Stimulated activated naive CD8-positive, alpha-beta T cell treated with anti-CD3 and anti-CD28 coated beads, Interleukin-15, Interleukin-2, amounts not matched to agents 100 ng/mL and 50 ng/mL, for 24 hours (primary cell): ENCODE measurements around the gene MAML1.
A peak's percentile ranks its signal among the peaks of the same experiment; 100 is the strongest.
"Not testable (repeated sequence)": the region's sequence is repeated elsewhere in the genome, so short reads cannot be mapped to it uniquely, and the experiment has no call there.

Experiments used
- H3K27ac Mint-ChIP-seq: one replicate; pipeline ENCODE4 v1.8.0; 2021; ENCODE audit warnings: mild to moderate bottlenecking, mixed read lengths
- H3K27me3 Mint-ChIP-seq: one replicate; pipeline ENCODE4 v1.8.0; 2021; ENCODE audit warnings: mixed read lengths
- H3K36me3 Mint-ChIP-seq: one replicate; pipeline ENCODE4 v1.8.0; 2021; ENCODE audit warnings: low read depth, mixed read lengths
- H3K4me1 Mint-ChIP-seq: one replicate; pipeline ENCODE4 v1.8.0; 2021; ENCODE audit warnings: low read depth, mixed read lengths
- H3K4me3 Mint-ChIP-seq: one replicate; pipeline ENCODE4 v1.8.0; 2021; ENCODE audit warnings: mild to moderate bottlenecking, mixed read lengths
- H3K9me3 Mint-ChIP-seq: one replicate; pipeline ENCODE4 v1.8.0; 2021; ENCODE audit warnings: mixed read lengths

MAML1 gene

GRCh38 chr5:179732412-179732917, at the start of gene MAML1:
Gene MAML1, plus strand, starts transcription at chr5:179732822. Its CDS starts 291 bp downstream, at chr5:179733113.
- peaks cover 54% of the 10 kb centered on the region for H3K36me3 Mint-ChIP-seq
- no peaks in the 10 kb centered on the region for H3K9me3 Mint-ChIP-seq
- H3K27me3 Mint-ChIP-seq, result no peaks in the 10 kb centered on the region
- H3K4me1 Mint-ChIP-seq, result peaks cover 49% of the 10 kb centered on the region
- H3K4me3 Mint-ChIP-seq, result peak within 1 kb of the TSS; percentile 95
- H3K27ac Mint-ChIP-seq, result peak within 1 kb of the TSS; percentile 94

GRCh38 chr5:179689212-179689611, 43.4 kb upstream of the MAML1 start:
- H3K36me3 Mint-ChIP-seq, H3K4me3 Mint-ChIP-seq, H3K27me3 Mint-ChIP-seq, H3K9me3 Mint-ChIP-seq, H3K27ac Mint-ChIP-seq, H3K4me1 Mint-ChIP-seq: not testable (repeated sequence)

- no peaks in the 10 kb centered on the region for H3K27me3 Mint-ChIP-seq
- peaks cover 18% of the 10 kb centered on the region for H3K4me1 Mint-ChIP-seq
- no peak overlapping the region for H3K4me3 Mint-ChIP-seq
- peaks cover 6% of the 10 kb centered on the region for H3K36me3 Mint-ChIP-seq
- H3K27ac Mint-ChIP-seq, result no peak overlapping the region
- no peaks in the 10 kb centered on the region for H3K9me3 Mint-ChIP-seq
Measured at GRCh38 chr5:179694561-179694960, 38.1 kb upstream of the MAML1 start.

GRCh38 chr5:179696603-179697002, 36.0 kb upstream of the MAML1 start:
- H3K4me3 Mint-ChIP-seq, result no peak overlapping the region
- no peaks in the 10 kb centered on the region for H3K27me3 Mint-ChIP-seq
- peaks cover 34% of the 10 kb centered on the region for H3K4me1 Mint-ChIP-seq
- H3K36me3 Mint-ChIP-seq, result peaks cover 15% of the 10 kb centered on the region
- H3K27ac Mint-ChIP-seq, result peak overlapping the region; percentile 18
- H3K9me3 Mint-ChIP-seq, result no peaks in the 10 kb centered on the region

GRCh38 chr5:179697108-179697507, 35.5 kb upstream of the MAML1 start:
- H3K27ac Mint-ChIP-seq, result peak overlapping the region; percentile 100
- H3K9me3 Mint-ChIP-seq, result no peaks in the 10 kb centered on the region
- no peaks in the 10 kb centered on the region for H3K27me3 Mint-ChIP-seq
- peaks cover 17% of the 10 kb centered on the region for H3K36me3 Mint-ChIP-seq
- H3K4me1 Mint-ChIP-seq, result peaks cover 36% of the 10 kb centered on the region
- peak overlapping the region; percentile 98 for H3K4me3 Mint-ChIP-seq

GRCh38 chr5:179697543-179697942, 35.1 kb upstream of the MAML1 start:
- H3K9me3 Mint-ChIP-seq, H3K27me3 Mint-ChIP-seq: not testable (repeated sequence)
- Mint-ChIP-seq H3K27ac (peak overlapping the region; percentile 100), H3K4me1 (peaks cover 41% of the 10 kb centered on the region), H3K4me3 (peak overlapping the region; percentile 98), H3K36me3 (peaks cover 22% of the 10 kb centered on the region)

- H3K9me3 Mint-ChIP-seq, result no peaks in the 10 kb centered on the region
- H3K4me3 Mint-ChIP-seq, result peak overlapping the region; percentile 98
- H3K27me3 Mint-ChIP-seq, result no peaks in the 10 kb centered on the region
- peaks cover 29% of the 10 kb centered on the region for H3K36me3 Mint-ChIP-seq
- H3K27ac Mint-ChIP-seq, result peak overlapping the region; percentile 100
- peaks cover 44% of the 10 kb centered on the region for H3K4me1 Mint-ChIP-seq
Measured at GRCh38 chr5:179697993-179698934, 34.4 kb upstream of the MAML1 start.

- H3K27ac Mint-ChIP-seq, result peak within 1 kb of the TSS; percentile 100
- H3K4me3 Mint-ChIP-seq, result peak within 1 kb of the TSS; percentile 98
- H3K9me3 Mint-ChIP-seq, result no peaks in the 10 kb centered on the region
- peaks cover 37% of the 10 kb centered on the region for H3K36me3 Mint-ChIP-seq
- H3K4me1 Mint-ChIP-seq, result peaks cover 52% of the 10 kb centered on the region
- H3K27me3 Mint-ChIP-seq, result no peaks in the 10 kb centered on the region
Measured at GRCh38 chr5:179698935-179699615, 33.5 kb upstream of the MAML1 start, which contains the start of gene CANX. Gene CANX, plus strand, starts transcription at chr5:179698967. Its CDS starts 6,715 bp downstream, at chr5:179705682.

- Mint-ChIP-seq H3K27me3 (no peaks in the 10 kb centered on the region), H3K4me1 (peaks cover 53% of the 10 kb centered on the region), H3K27ac (peak overlapping the region; percentile 96), H3K4me3 (peak overlapping the region; percentile 98), H3K36me3 (peaks cover 38% of the 10 kb centered on the region), H3K9me3 (no peaks in the 10 kb centered on the region)
Measured at GRCh38 chr5:179699616-179700237, 32.9 kb upstream of the MAML1 start.

GRCh38 chr5:179700401-179700918, 32.2 kb upstream of the MAML1 start:
- H3K27me3 Mint-ChIP-seq, result no peaks in the 10 kb centered on the region
- H3K9me3 Mint-ChIP-seq, result no peaks in the 10 kb centered on the region
- H3K36me3 Mint-ChIP-seq, result peaks cover 42% of the 10 kb centered on the region
- H3K27ac Mint-ChIP-seq, result peak overlapping the region; percentile 96
- peak overlapping the region; percentile 98 for H3K4me3 Mint-ChIP-seq
- H3K4me1 Mint-ChIP-seq, result peaks cover 56% of the 10 kb centered on the region

GRCh38 chr5:179716286-179716685, 16.3 kb upstream of the MAML1 start:
- Mint-ChIP-seq H3K4me1 (peaks cover 8% of the 10 kb centered on the region), H3K27ac (peak overlapping the region; percentile 18), H3K27me3 (no peaks in the 10 kb centered on the region), H3K4me3 (no peak overlapping the region), H3K36me3 (peaks cover 57% of the 10 kb centered on the region), H3K9me3 (no peaks in the 10 kb centered on the region)

- Mint-ChIP-seq H3K27ac (no peak overlapping the region), H3K4me1 (peaks cover 8% of the 10 kb centered on the region), H3K4me3 (no peak overlapping the region), H3K27me3 (no peaks in the 10 kb centered on the region), H3K9me3 (no peaks in the 10 kb centered on the region), H3K36me3 (peaks cover 74% of the 10 kb centered on the region)
Measured at GRCh38 chr5:179720222-179720621, 12.4 kb upstream of the MAML1 start.

GRCh38 chr5:179724163-179724562, 8.5 kb upstream of the MAML1 start:
- H3K36me3 Mint-ChIP-seq, result peaks cover 80% of the 10 kb centered on the region
- H3K27me3 Mint-ChIP-seq, result no peaks in the 10 kb centered on the region
- no peaks in the 10 kb centered on the region for H3K4me1 Mint-ChIP-seq
- no peaks in the 10 kb centered on the region for H3K9me3 Mint-ChIP-seq
- no peak overlapping the region for H3K27ac Mint-ChIP-seq
- H3K4me3 Mint-ChIP-seq, result no peak overlapping the region

- H3K4me3 Mint-ChIP-seq, result no peak overlapping the region
- peaks cover 86% of the 10 kb centered on the region for H3K36me3 Mint-ChIP-seq
- H3K27me3 Mint-ChIP-seq, result no peaks in the 10 kb centered on the region
- peaks cover 22% of the 10 kb centered on the region for H3K4me1 Mint-ChIP-seq
- H3K9me3 Mint-ChIP-seq, result no peaks in the 10 kb centered on the region
- no peak overlapping the region for H3K27ac Mint-ChIP-seq
Measured at GRCh38 chr5:179727106-179727505, 5.5 kb upstream of the MAML1 start.
